Measurements from ENCODE around the gene DDOST.

The DDOST gene

GRCh38 chr1:20661207-20662109, at the start of gene DDOST:
Gene DDOST, minus strand, starts transcription at chr1:20661369. Its CDS starts 19 bp downstream, at chr1:20661350.
- peak; percentile 82 to 84 for DNase-seq (ENCODE audit: low read depth in 2 of 2)

- DNase-seq (ENCODE audit: low read depth in 2 of 2): no peak
These were observed 49.5 kb upstream of the DDOST start for GRCh38 chr1:20710469-20711284.

- no peak for DNase-seq (ENCODE audit: low read depth in 2 of 2)
These were observed 48.7 kb upstream of the DDOST start for GRCh38 chr1:20709868-20710267.

- DNase-seq (ENCODE audit: low read depth in 2 of 2): no peak
These were observed 47.7 kb upstream of the DDOST start for GRCh38 chr1:20708891-20709290.

GRCh38 chr1:20708057-20708456, 46.9 kb upstream of the DDOST start:
- DNase-seq (ENCODE audit: low read depth in 2 of 2): no peak

- DNase-seq (ENCODE audit: low read depth in 2 of 2): no peak
These were observed 45.7 kb upstream of the DDOST start for GRCh38 chr1:20706841-20707240.

DNA sequence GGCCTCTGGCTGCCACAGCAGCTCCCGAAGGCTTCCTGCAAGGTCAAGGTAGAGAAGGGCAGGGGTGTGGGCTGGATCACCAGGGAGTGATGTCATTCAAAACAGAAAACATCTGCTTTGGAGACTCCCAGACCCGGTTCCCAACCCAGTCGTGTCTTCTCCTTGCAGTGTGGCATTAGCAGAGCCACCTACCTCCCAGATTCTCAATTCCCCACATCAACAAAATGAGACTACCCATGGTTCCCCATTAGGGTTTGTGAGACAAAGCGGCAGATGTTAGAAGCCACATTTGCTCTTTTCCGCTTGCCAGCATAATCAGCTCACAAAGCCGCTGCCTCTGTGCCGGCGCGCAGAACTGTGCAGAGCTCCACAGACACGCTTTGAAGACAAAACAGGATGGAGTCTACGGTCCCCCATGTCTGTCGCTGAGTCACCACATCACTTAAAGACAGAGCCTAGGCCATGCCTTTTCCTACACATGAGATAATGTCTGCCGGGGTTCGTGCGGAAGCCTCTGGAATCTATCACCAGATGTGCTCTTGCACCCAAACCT, 44.1 kb upstream of the DDOST start:
- DNase-seq (ENCODE audit: low read depth in 2 of 2): no peak

DNA sequence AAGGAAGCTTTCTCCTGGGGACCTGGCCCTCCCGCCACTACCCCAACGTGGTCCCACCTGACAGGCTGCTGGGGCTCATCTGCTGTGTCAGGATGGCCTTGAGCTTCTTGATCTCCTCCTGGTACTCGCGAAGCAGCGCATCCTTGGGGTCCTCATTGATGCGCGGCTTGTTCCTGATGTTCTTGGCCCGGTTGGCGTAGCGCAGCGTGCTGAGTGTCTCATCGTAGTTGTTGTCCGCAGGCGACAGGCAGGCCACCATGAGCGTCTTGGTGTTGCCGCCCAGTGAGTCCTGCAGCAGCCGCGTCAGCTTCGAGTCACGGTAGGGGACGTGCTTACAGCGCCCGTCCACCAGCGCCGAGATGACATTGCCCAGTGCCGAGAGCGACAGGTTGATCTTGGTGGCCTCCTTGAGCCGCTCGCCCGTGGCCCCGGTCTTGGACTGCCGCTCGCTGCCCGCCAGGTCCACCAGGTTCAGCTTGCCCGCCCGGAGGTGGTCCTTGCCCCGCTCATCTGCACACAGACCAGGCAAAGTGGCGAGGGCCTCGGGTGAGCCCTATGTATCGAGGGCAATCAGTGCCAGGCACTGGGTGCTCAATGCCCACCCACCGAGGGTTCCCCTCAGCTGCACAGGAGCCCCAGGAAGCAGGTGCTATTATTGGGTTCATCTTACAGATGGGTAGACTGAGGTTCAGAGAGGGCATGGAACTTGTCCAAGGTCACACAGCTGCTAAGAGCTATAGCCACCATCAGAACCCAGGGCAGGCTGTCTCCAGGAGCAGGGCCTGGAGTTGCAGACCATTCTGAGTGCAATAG, 43.4 kb upstream of the DDOST start:
- DNase-seq (ENCODE audit: low read depth in 2 of 2): no peak

DNA sequence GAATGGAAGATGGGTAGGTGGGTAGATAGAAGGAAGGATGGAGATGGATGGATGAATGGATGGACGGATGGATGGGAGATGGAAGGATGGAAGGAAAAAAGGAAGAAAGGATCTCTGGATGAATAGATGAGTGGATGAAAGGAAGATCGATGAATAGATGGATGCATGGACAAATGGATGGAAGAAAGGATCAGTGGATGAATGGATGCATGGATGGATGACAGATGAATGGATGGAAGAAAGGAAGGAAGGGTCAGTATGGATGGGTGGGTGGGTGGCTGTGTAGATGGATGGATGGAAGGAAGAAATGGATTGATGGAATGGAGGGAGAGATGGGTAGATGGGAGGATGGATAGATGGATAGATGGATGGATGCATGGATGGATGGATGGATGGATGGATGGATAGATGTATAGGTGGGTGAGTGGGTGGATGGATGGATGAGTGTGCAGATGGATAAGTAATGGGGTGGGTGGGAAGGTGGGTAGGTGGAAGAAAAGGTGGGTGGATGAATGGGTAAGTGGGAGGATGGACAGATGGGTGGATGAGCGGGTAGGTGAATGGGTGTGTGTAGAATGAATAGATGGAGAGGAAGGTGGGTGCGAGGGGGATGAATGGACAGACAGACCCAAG, 42.1 kb upstream of the DDOST start:
- no peak for DNase-seq (ENCODE audit: low read depth in 2 of 2)

- no peak for DNase-seq (ENCODE audit: low read depth in 2 of 2)
These were observed 41.2 kb upstream of the DDOST start for GRCh38 chr1:20702416-20702815.

- no peak for DNase-seq (ENCODE audit: low read depth in 2 of 2)
These were observed 40.7 kb upstream of the DDOST start for GRCh38 chr1:20701847-20702246.

GRCh38 chr1:20701446-20701845, 40.3 kb upstream of the DDOST start:
- DNase-seq (ENCODE audit: low read depth in 2 of 2): no peak

DNA sequence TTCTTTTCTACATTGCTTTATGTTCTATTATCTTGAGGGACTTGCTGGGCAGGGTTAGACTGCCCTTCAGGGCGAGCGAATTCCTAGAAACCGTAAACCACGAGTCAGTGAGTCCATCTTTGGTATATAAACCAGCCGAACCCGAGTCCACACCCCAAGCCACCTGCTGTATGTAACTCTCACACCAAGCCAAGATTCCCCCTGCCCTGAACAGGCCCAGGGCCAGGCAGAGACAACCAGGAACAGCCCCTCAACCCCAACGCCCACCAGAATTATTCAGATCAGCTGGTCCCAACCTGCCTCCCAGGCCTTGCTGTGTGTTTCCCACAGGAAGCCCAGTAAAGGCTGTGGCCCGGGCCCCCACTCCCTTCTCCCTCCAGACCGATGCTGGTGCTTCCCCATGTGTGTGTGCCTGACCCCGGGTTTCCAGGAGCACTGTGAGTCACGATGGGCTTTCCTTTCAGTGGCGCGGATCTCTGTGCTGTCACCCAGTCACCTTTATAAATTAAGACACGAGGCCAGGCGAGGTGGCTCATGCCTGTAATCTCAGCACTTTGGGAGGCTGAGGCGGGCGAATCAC, 39.6 kb upstream of the DDOST start:
- no peak for DNase-seq (ENCODE audit: low read depth in 2 of 2)

GRCh38 chr1:20699558-20699957, 38.4 kb upstream of the DDOST start:
- no peak for DNase-seq (ENCODE audit: low read depth in 2 of 2)

- DNase-seq (ENCODE audit: low read depth in 2 of 2): no peak
These were observed 37.2 kb upstream of the DDOST start for GRCh38 chr1:20698195-20698910.

GRCh38 chr1:20697563-20697962, 36.4 kb upstream of the DDOST start:
- no peak for DNase-seq (ENCODE audit: low read depth in 2 of 2)

- DNase-seq (ENCODE audit: low read depth in 2 of 2): peak; percentile 29 to 50
These were observed 35.5 kb upstream of the DDOST start for GRCh38 chr1:20696397-20697333.

DNA sequence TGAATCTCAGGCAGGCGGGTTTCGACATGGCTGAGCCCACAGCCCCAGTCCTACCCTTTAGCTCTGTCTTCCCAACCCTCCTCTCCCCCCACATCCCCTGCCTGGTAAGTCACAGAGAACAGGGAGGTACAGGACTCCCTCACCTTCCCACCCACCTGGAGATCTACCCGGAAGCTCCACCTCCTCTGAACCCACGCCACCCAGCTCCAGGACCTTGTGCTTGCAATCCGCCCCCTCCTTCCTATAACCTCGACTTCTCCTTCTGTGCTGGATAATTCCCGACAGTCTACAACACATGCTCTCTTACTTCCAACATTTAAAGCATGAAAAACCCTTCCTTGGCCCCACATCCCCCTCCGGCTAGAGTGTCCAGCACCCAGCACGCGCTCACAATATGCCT, 34.3 kb upstream of the DDOST start:
- DNase-seq (ENCODE audit: low read depth in 2 of 2): no peak

GRCh38 chr1:20693623-20694022, 32.5 kb upstream of the DDOST start:
- no peak for DNase-seq (ENCODE audit: low read depth in 2 of 2)

All from stimulated activated CD8-positive, alpha-beta memory T cell treated with anti-CD3 and anti-CD28 coated beads, Interleukin-7, amount 100 ng/mL, for 1 hour (primary cell).